ENCODE results near the gene TTLL10.

TTLL10 gene
- 0 to 0.21 (median 0.06) reads per million in 9 experiments for total RNA-seq

- Mint-ChIP-seq H3K36me3 (ENCODE audit: insufficient read depth) (peaks cover 2% of the 10 kb centered on the region), H3K4me1 (ENCODE audit: low read depth in 2 of 2) (peaks cover 0 to 5% of the 10 kb centered on the region in 2 donors), H3K27ac (no peak within 1 kb of the TSS), H3K4me3 (peak within 1 kb of the TSS; percentile 14 to 18), H3K9me3 (no peaks in the 10 kb centered on the region), H3K27me3 (peaks cover 19 to 29% of the 10 kb centered on the region in 2 donors)
- ATAC-seq (replicated peaks), result peak; percentile 76
- peak; percentile 31 to 37 (median 33) for DNase-seq
Measured at GRCh38 chr1:1173793-1174415, at the start of gene TTLL10. Gene TTLL10 (plus strand): TSS chr1:1173880. CDS start chr1:1179216, 5,336 bp downstream.

- no peak for DNase-seq
- H3K27me3 Mint-ChIP-seq, result peaks cover 0 to 15% of the 10 kb centered on the region in 2 donors
- peaks cover 0 to 7% of the 10 kb centered on the region in 2 donors for H3K4me1 Mint-ChIP-seq (ENCODE audit: low read depth in 2 of 2)
- no peak overlapping the region for H3K4me3 Mint-ChIP-seq
- H3K36me3 Mint-ChIP-seq (ENCODE audit: insufficient read depth), result no peaks in the 10 kb centered on the region
- H3K9me3 Mint-ChIP-seq, result no peaks in the 10 kb centered on the region
- no peak for ATAC-seq (replicated peaks)
- H3K27ac Mint-ChIP-seq, result no peak overlapping the region
Measured at GRCh38 chr1:1124508-1124785, 49.2 kb upstream of the TTLL10 start.

- H3K27me3 Mint-ChIP-seq, result peaks cover 0 to 10% of the 10 kb centered on the region in 2 donors
- no peak overlapping the region for H3K4me3 Mint-ChIP-seq
- peaks cover 0 to 7% of the 10 kb centered on the region in 2 donors for H3K4me1 Mint-ChIP-seq (ENCODE audit: low read depth in 2 of 2)
- H3K36me3 Mint-ChIP-seq (ENCODE audit: insufficient read depth), result no peaks in the 10 kb centered on the region
- ATAC-seq (replicated peaks), result no peak
- DNase-seq, result no peak
- no peak overlapping the region for H3K27ac Mint-ChIP-seq
- H3K9me3 Mint-ChIP-seq, result no peaks in the 10 kb centered on the region
Measured at GRCh38 chr1:1124786-1125642, 48.7 kb upstream of the TTLL10 start.

GRCh38 chr1:1125945-1126344 lies 47.7 kb upstream of the TTLL10 start:
- H3K4me3 Mint-ChIP-seq, result no peak overlapping the region
- no peaks in the 10 kb centered on the region for H3K36me3 Mint-ChIP-seq (ENCODE audit: insufficient read depth)
- peaks cover 0 to 3% of the 10 kb centered on the region in 2 donors for H3K27me3 Mint-ChIP-seq
- H3K27ac Mint-ChIP-seq, result no peak overlapping the region
- H3K4me1 Mint-ChIP-seq (ENCODE audit: low read depth in 2 of 2), result peaks cover 0 to 7% of the 10 kb centered on the region in 2 donors
- DNase-seq (no peak), ATAC-seq (replicated peaks) (no peak)
- no peaks in the 10 kb centered on the region for H3K9me3 Mint-ChIP-seq

- DNase-seq, result no peak
- Mint-ChIP-seq H3K4me3 (no peak overlapping the region), H3K27me3 (no peaks in the 10 kb centered on the region), H3K36me3 (ENCODE audit: insufficient read depth) (no peaks in the 10 kb centered on the region), H3K4me1 (ENCODE audit: low read depth in 2 of 2) (peaks cover 0 to 7% of the 10 kb centered on the region in 2 donors), H3K27ac (no peak overlapping the region), H3K9me3 (no peaks in the 10 kb centered on the region)
- no peak for ATAC-seq (replicated peaks)
Measured at GRCh38 chr1:1127551-1128451, 45.9 kb upstream of the TTLL10 start.

- Mint-ChIP-seq H3K9me3 (no peaks in the 10 kb centered on the region), H3K4me1 (ENCODE audit: low read depth in 2 of 2) (peaks cover 0 to 6% of the 10 kb centered on the region in 2 donors), H3K27ac (no peak overlapping the region), H3K4me3 (no peak overlapping the region), H3K27me3 (no peaks in the 10 kb centered on the region), H3K36me3 (ENCODE audit: insufficient read depth) (no peaks in the 10 kb centered on the region)
- ATAC-seq (replicated peaks), result no peak
- no peak for DNase-seq
Measured at GRCh38 chr1:1128454-1129139, 45.1 kb upstream of the TTLL10 start.

GRCh38 chr1:1129381-1129821 lies 44.3 kb upstream of the TTLL10 start:
- no peak overlapping the region for H3K4me3 Mint-ChIP-seq
- no peak overlapping the region for H3K27ac Mint-ChIP-seq
- no peaks in the 10 kb centered on the region for H3K4me1 Mint-ChIP-seq (ENCODE audit: low read depth in 2 of 2)
- ATAC-seq (replicated peaks) (no peak), DNase-seq (no peak)
- H3K36me3 Mint-ChIP-seq (ENCODE audit: insufficient read depth), result no peaks in the 10 kb centered on the region
- no peaks in the 10 kb centered on the region for H3K9me3 Mint-ChIP-seq
- H3K27me3 Mint-ChIP-seq, result no peaks in the 10 kb centered on the region

GRCh38 chr1:1130206-1131120 lies 43.2 kb upstream of the TTLL10 start:
- no peak for DNase-seq
- Mint-ChIP-seq H3K36me3 (ENCODE audit: insufficient read depth) (no peaks in the 10 kb centered on the region), H3K4me3 (no peak overlapping the region), H3K27ac (no peak overlapping the region), H3K4me1 (ENCODE audit: low read depth in 2 of 2) (no peaks in the 10 kb centered on the region), H3K27me3 (no peaks in the 10 kb centered on the region), H3K9me3 (no peaks in the 10 kb centered on the region)
- ATAC-seq (replicated peaks), result no peak

GRCh38 chr1:1132042-1132950 lies 41.4 kb upstream of the TTLL10 start:
- no peak overlapping the region for H3K4me3 Mint-ChIP-seq

GRCh38 chr1:1132956-1133750 lies 40.5 kb upstream of the TTLL10 start:
- DNase-seq, result no peak
- H3K4me3 Mint-ChIP-seq, result no peak overlapping the region
- no peak overlapping the region for H3K27ac Mint-ChIP-seq
- no peaks in the 10 kb centered on the region for H3K9me3 Mint-ChIP-seq
- H3K4me1 Mint-ChIP-seq (ENCODE audit: low read depth in 2 of 2), result peaks cover 0 to 8% of the 10 kb centered on the region in 2 donors
- no peak for ATAC-seq (replicated peaks)
- H3K27me3 Mint-ChIP-seq, result no peaks in the 10 kb centered on the region
- no peaks in the 10 kb centered on the region for H3K36me3 Mint-ChIP-seq (ENCODE audit: insufficient read depth)

More at GRCh38 chr1:1132042-1132950, 41.4 kb upstream of the TTLL10 start:
- no peaks in the 10 kb centered on the region for H3K9me3 Mint-ChIP-seq
- ATAC-seq (replicated peaks) (no peak), DNase-seq (no peak)
- no peaks in the 10 kb centered on the region for H3K36me3 Mint-ChIP-seq (ENCODE audit: insufficient read depth)
- no peaks in the 10 kb centered on the region for H3K27me3 Mint-ChIP-seq
- H3K4me1 Mint-ChIP-seq (ENCODE audit: low read depth in 2 of 2), result peaks cover 0 to 3% of the 10 kb centered on the region in 2 donors
- no peak overlapping the region for H3K27ac Mint-ChIP-seq

All from effector memory CD8-positive, alpha-beta T cell (primary cell).